DMS 273 (cell line): ENCODE results near the gene JPT1.
A peak's percentile ranks its signal among the peaks of the same experiment; 100 is the strongest.

Experiments
- DNase-seq: peaks from one replicate; lab custom pipeline; 2025; ENCODE audit not compliant: unreplicated experiment; lab: John Stamatoyannopoulos, UW

JPT1 gene

GRCh38 chr17:75108193-75108592 is 46.1 kb downstream of the JPT1 start:
- DNase-seq: no peak

GRCh38 chr17:75105126-75106080 is 48.9 kb downstream of the JPT1 start:
- DNase-seq: peak; percentile 90

- DNase-seq: peak; percentile 37
Measured at GRCh38 chr17:75103601-75104554, 50.4 kb downstream of the JPT1 start.

- DNase-seq: no peak
Measured at GRCh38 chr17:75102385-75102821, 51.9 kb downstream of the JPT1 start.

- no peak for DNase-seq
Measured at GRCh38 chr17:75099881-75100595, 54.3 kb downstream of the JPT1 start.

- no peak for DNase-seq
Measured at GRCh38 chr17:75098861-75099260, 55.5 kb downstream of the JPT1 start.

- DNase-seq: no peak
Measured at GRCh38 chr17:75097865-75098264, 56.4 kb downstream of the JPT1 start.

GRCh38 chr17:75096082-75096625 is 58.2 kb downstream of the JPT1 start:
- DNase-seq: no peak

- DNase-seq: no peak
Measured at GRCh38 chr17:75094871-75095399, 59.4 kb downstream of the JPT1 start.

- no peak for DNase-seq
Measured at GRCh38 chr17:75093548-75094158, 60.7 kb downstream of the JPT1 start.

- no peak for DNase-seq
Measured at GRCh38 chr17:75091855-75092327, 62.4 kb downstream of the JPT1 start.

GRCh38 chr17:75090871-75091854 is 63.1 kb downstream of the JPT1 start:
- DNase-seq: peak; percentile 80

- DNase-seq: no peak
Measured at GRCh38 chr17:75088465-75089417, 65.6 kb downstream of the JPT1 start.

- DNase-seq: no peak
Measured at GRCh38 chr17:75087558-75088453, 66.5 kb downstream of the JPT1 start, which contains the start of gene SLC16A5. TSS of gene SLC16A5 (plus strand) at chr17:75087954. CDS start at chr17:75093637, 5,683 bp downstream.

GRCh38 chr17:75087182-75087557 is 67.1 kb downstream of the JPT1 start:
- DNase-seq: no peak

- DNase-seq: no peak
Measured at GRCh38 chr17:75086496-75087181, 67.7 kb downstream of the JPT1 start.
